Pancreas (tissue), 10 donors: ENCODE measurements around the gene SGPL1. TPM values are rescaled to one million over a fixed set of nuclear protein-coding genes. Genes with fewer than 3 reads are reported as not detected.

Experiments
- ATAC-seq, 4 donors: fragments of 200-7000 bp; cut with Tn5 transposase; one replicate each; pipeline versions ENCODE4 v1.8.0 to v1.9.1; 2020; ENCODE audit warnings: mild to moderate bottlenecking in 4 of 4, moderate library complexity in 4 of 4
- DNase-seq, 6 donors: peaks; one replicate each; pipeline ENCODE4 v3.0.0-alpha.2; 2020
- FAIRE-seq: peaks from 2 replicates; lab custom pipeline; 2012; peaks lifted over from hg19 to GRCh38; lab: Jason Lieb, UNC
- H3K27ac ChIP-seq, 4 donors: fragments of 200-600 bp; sonication (generic); 1 replicate in 3 of 4; 2 replicates in 1 of 4; pipeline versions ENCODE4 v1.5.0 to v1.8.0; 2020
- H3K27me3 ChIP-seq, 4 donors: fragments of 200-600 bp; one replicate each; pipeline ENCODE4 v1.8.0; 2021
- H3K36me3 ChIP-seq, 3 donors: fragments of 200-600 bp; sonication (generic) in 1 of 3; one replicate each; pipeline versions ENCODE4 v1.5.0 to v1.8.0; 2020 to 2021
- H3K4me1 ChIP-seq, 3 donors: fragments of 200-600 bp; one replicate each; pipeline ENCODE4 v1.8.0; 2021
- H3K4me3 ChIP-seq, 4 donors: fragments of 200-600 bp; sonication (generic) in 2 of 4; one replicate each; pipeline versions ENCODE4 v1.5.0 to v1.8.0; 2020 to 2021
- H3K9me3 ChIP-seq, 4 donors: fragments of 200-600 bp; one replicate each; pipeline ENCODE4 v1.8.0; 2021
- CTCF ChIP-seq, 4 donors: fragments of 200-600 bp; sonication (generic) in 3 of 4; IDR thresholded peaks; one replicate each; pipeline versions ENCODE4 v1.5.0 to v1.8.0; 2021; ENCODE audit warnings: antibody characterized with exemption in 4 of 4
- WGBS, 2 donors: extraction: QIAGEN DNeasy Blood & Tissue Kit; methylation state at CpG; one replicate each; pipeline ENCODE4 v1.1.7; 2013; 5-methylcytosine and 5-hydroxymethylcytosine counted together
- intact Hi-C, 3 donors: fragments of 100-400 bp; cut with DNase I; formaldehyde crosslinking; loops; one replicate each; pipeline versions ENCODE4 v1.11.1 to v1.14.2; 2022
- polyA plus RNA-seq, 2 donors: library from polyadenylated mRNA; stranded (reverse); fragments of 200-250 nt; gene quantifications; one replicate each; pipeline ENCODE4 v1.2.3, GENCODE V29; 2013
- total RNA-seq, 6 donors: library from RNA; stranded (reverse); fragmentation: NEBNext Ultra II Directional in 4 of 6; extraction: Animal tissue kit (Norgen Biotek cat#: 25700) in 4 of 6; gene quantifications; one replicate each; pipeline versions ENCODE4 v1.2.1 to v1.2.4, GENCODE V29; 2021 to 2023
- donor health status: healthy with polysubstance abuse.
- donor health status: DM: no; HTN: no; CAD: no; lungs with moderate emphysema.
- donor health status: DM: no; HTN: no; CAD: no.
- donor health status: control.
- donor health status: control.
- donor health status: Bipolar disorder and iron deficiency.
- donor health status: DM: yes; HTN: yes; CAD: no.
- donor health status: DM: no; HTN: no; CAD: no.
- donor health status: DM: no; HTN: no; CAD: no.
- donor health status: DM: yes; HTN: yes; CAD: no.

SGPL1 gene
- total and polyA plus RNA-seq, 8 donors, result 12.0 to 55.8 (median 30.1) TPM

GRCh38 chr10:70797840-70798239 is 17.9 kb upstream of the SGPL1 start:
- H3K9me3 ChIP-seq, result no peaks in the 10 kb centered on the region
- DNase-seq (no peak), ATAC-seq (no peak), FAIRE-seq (no peak)
- no peaks in the 10 kb centered on the region for H3K27me3 ChIP-seq
- no peak overlapping the region for H3K27ac ChIP-seq
- WGBS, 2 donors, result 66 to 72% methylated on average over 7 of the region's 7 CpGs
- H3K4me3 ChIP-seq, result no peak overlapping the region
- no peak for TF ChIP-seq CTCF (IDR thresholded peaks at IDR 0.05)
- H3K4me1 ChIP-seq, result no peaks in the 10 kb centered on the region
- intact Hi-C loops, result no loop called here
- no peaks in the 10 kb centered on the region for H3K36me3 ChIP-seq

GRCh38 chr10:70799124-70799523 is 16.6 kb upstream of the SGPL1 start:
- Histone ChIP-seq H3K9me3 (no peaks in the 10 kb centered on the region), H3K4me1 (no peaks in the 10 kb centered on the region), H3K27me3 (no peaks in the 10 kb centered on the region), H3K36me3 (no peaks in the 10 kb centered on the region), H3K4me3 (no peak overlapping the region), H3K27ac (no peak overlapping the region)
- no peak for TF ChIP-seq CTCF (IDR thresholded peaks at IDR 0.05)
- FAIRE-seq (no peak), ATAC-seq (no peak), DNase-seq (no peak)
- WGBS, 2 donors, result 63 to 65% methylated on average over 5 of the region's 5 CpGs
- intact Hi-C loops, result no loop called here

GRCh38 chr10:70801854-70802253 is 13.9 kb upstream of the SGPL1 start:
- 84 to 89% methylated on average over 1 of the region's 1 CpG for WGBS, 2 donors
- no peak for FAIRE-seq
- no peak for ATAC-seq
- Histone ChIP-seq H3K4me1 (no peaks in the 10 kb centered on the region), H3K9me3 (no peaks in the 10 kb centered on the region), H3K27ac (no peak overlapping the region), H3K4me3 (no peak overlapping the region), H3K36me3 (no peaks in the 10 kb centered on the region), H3K27me3 (no peaks in the 10 kb centered on the region)
- no peak for TF ChIP-seq CTCF (IDR thresholded peaks at IDR 0.05)
- no peak for DNase-seq
- intact Hi-C loops, result no loop called here

- intact Hi-C loops, result no loop called here
- peak overlapping the region; percentile 18 to 64 (median 40) for H3K27ac ChIP-seq
These were observed 11.8 kb upstream of the SGPL1 start for GRCh38 chr10:70803775-70804420.

More at GRCh38 chr10:70803775-70804420, 11.8 kb upstream of the SGPL1 start:
- Histone ChIP-seq H3K4me3 (no peak overlapping the region), H3K9me3 (no peaks in the 10 kb centered on the region), H3K36me3 (no peaks in the 10 kb centered on the region), H3K4me1 (no peaks in the 10 kb centered on the region), H3K27me3 (no peaks in the 10 kb centered on the region)
- peak in 3 of 6 donors; percentile 36 to 69 (median 45) for DNase-seq
- ATAC-seq, result peak; percentile 62 to 78 (median 76)
- no peak for FAIRE-seq
- WGBS, 2 donors, result 51 to 55% methylated on average over 2 of the region's 2 CpGs
- TF ChIP-seq CTCF (IDR thresholded peaks at IDR 0.05), result no peak
